Adrenal gland (tissue), 12 donors: Measurements from ENCODE around the gene LRRC8E. TPM values are rescaled to one million over a fixed set of nuclear protein-coding genes. Genes with fewer than 3 reads are reported as not detected.

Experiments
- DNase-seq, 7 donors: peaks; one replicate each; pipeline ENCODE4 v3.0.0-alpha.2; 2019 to 2020
- H3K27ac ChIP-seq, 5 donors: fragments of 200-600 bp; sonication (generic) in 4 of 5; 1 replicate in 3 of 5; 2 replicates in 2 of 5; pipeline versions ENCODE4 v1.5.1 to v1.8.0; 2016 to 2020; ENCODE audit warnings: mild to moderate bottlenecking in 1 of 5
- H3K27me3 ChIP-seq: fragments of 200-600 bp; 2 replicates; pipeline ENCODE4 v1.8.0; 2021
- H3K36me3 ChIP-seq, 2 donors: fragments of 200-600 bp; replicated peaks in 1 of 2; 1 replicate in 1 of 2; 2 replicates in 1 of 2; pipeline versions ENCODE4 v1.5.1 to v1.8.0; 2018 to 2022
- H3K4me1 ChIP-seq, 2 donors: fragments of 200-600 bp; replicated peaks in 1 of 2; 1 replicate in 1 of 2; 2 replicates in 1 of 2; pipeline versions ENCODE4 v1.5.1 to v1.8.0; 2018 to 2021
- H3K4me3 ChIP-seq, 4 donors: fragments of 200-600 bp; sonication (generic) in 3 of 4; one replicate each; pipeline ENCODE4 v1.5.1; 2016 to 2018
- H3K9me3 ChIP-seq, 3 donors: fragments of 200-600 bp; sonication (generic) in 1 of 3; replicated peaks in 1 of 3; 1 replicate in 2 of 3; 2 replicates in 1 of 3; pipeline versions ENCODE4 v1.5.1 to v1.8.0; 2016 to 2021
- POLR2A ChIP-seq, 2 donors: fragments of 450-650 bp; IDR thresholded peaks; one replicate each; pipeline ENCODE4 v1.6.1; 2017; ENCODE audit warnings: antibody characterized with exemption in 2 of 2, mild to moderate bottlenecking in 2 of 2, moderate library complexity in 1 of 2
- WGBS, 4 donors: extraction: QIAGEN DNeasy Blood & Tissue Kit in 2 of 4; methylation state at CpG; one replicate each; pipeline versions ENCODE4 v1.1.5 to v1.1.7; 2013 to 2017; 5-methylcytosine and 5-hydroxymethylcytosine counted together
- intact Hi-C, 2 donors: fragments of 100-400 bp; cut with DNase I; formaldehyde crosslinking; loops; one replicate each; pipeline versions ENCODE4 v1.14.1 to v1.15.0; 2022 to 2023
- polyA plus RNA-seq, 3 donors: library from polyadenylated mRNA; stranded (reverse); fragments of 200-250 nt in 2 of 3; fragments of 350-450 nt in 1 of 3; fragmentation: Illumina TruSeq in 1 of 3; extraction: RNeasy Lipid Tissue Mini Kit (QIAGEN cat#74804) in 1 of 3; gene quantifications; one replicate each; pipeline ENCODE4 v1.2.3, GENCODE V29; 2013 to 2014
- total RNA-seq, 9 donors: library from RNA; depleted of rRNA in 4 of 9; stranded (reverse); fragments of >200 nt in 4 of 9; fragments of 120-200 nt in 1 of 9; fragmentation: NEBNext Ultra II Directional in 1 of 9; extraction: Animal tissue kit (Norgen Biotek cat#: 25700) in 1 of 9; gene quantifications; one replicate each; pipeline versions ENCODE4 v1.1.0 to v1.2.4, GENCODE V29; 2013 to 2023
- TF ChIP-seq, protein P1 (sequence below), 6 experiments: fragments of 450-650 bp in 4 of 6; fragments of 200-600 bp in 2 of 6; sonication (generic) in 1 of 6; IDR thresholded peaks; 1 replicate in 5 of 6; 2 replicates in 1 of 6; pipeline versions ENCODE4 v1.5.1 to v1.8.0; 2016 to 2021; ENCODE audit warnings: antibody characterized with exemption in 6 of 6, mild to moderate bottlenecking in 2 of 6, moderate library complexity in 1 of 6
- donor health status: healthy with polysubstance abuse.
- donor health status: Bipolar disorder and iron deficiency.
- donor health status: DM: yes; HTN: yes; CAD: no.
- donor health status: DM: no; HTN: no; CAD: no.
- donor health status: DM: no; HTN: no; CAD: no.
- donor health status: DM: yes; HTN: yes; CAD: no.

Gene LRRC8E
- total and polyA plus RNA-seq, 12 donors: 0.67 to 22.9 (median 11.2) TPM

DNA sequence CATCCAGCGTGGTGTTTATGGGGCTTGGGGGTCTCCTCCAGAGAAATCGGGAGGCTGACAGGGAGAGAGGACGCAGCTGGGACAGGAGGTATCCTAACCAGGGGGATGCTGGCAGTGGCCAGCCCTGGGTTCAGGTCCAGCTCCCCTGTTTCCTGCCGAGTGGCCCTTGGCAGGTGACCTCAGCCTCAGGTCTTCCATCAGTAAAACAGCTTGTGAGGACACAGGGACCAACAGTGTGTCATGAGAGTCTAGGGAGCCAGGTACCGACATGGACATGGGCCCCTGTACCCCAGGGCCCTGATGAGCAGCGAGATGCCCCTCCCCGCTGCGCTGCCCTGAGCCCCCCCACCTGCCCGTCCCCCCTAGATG, 38.7 kb upstream of the LRRC8E start:
- intact Hi-C loops: no loop called here
- no peak overlapping the region for H3K27ac ChIP-seq
- H3K4me1 ChIP-seq: peaks cover 0 to 7% of the 10 kb centered on the region in 2 donors
- no peaks in the 10 kb centered on the region for H3K36me3 ChIP-seq
- TF ChIP-seq, protein P1, sequence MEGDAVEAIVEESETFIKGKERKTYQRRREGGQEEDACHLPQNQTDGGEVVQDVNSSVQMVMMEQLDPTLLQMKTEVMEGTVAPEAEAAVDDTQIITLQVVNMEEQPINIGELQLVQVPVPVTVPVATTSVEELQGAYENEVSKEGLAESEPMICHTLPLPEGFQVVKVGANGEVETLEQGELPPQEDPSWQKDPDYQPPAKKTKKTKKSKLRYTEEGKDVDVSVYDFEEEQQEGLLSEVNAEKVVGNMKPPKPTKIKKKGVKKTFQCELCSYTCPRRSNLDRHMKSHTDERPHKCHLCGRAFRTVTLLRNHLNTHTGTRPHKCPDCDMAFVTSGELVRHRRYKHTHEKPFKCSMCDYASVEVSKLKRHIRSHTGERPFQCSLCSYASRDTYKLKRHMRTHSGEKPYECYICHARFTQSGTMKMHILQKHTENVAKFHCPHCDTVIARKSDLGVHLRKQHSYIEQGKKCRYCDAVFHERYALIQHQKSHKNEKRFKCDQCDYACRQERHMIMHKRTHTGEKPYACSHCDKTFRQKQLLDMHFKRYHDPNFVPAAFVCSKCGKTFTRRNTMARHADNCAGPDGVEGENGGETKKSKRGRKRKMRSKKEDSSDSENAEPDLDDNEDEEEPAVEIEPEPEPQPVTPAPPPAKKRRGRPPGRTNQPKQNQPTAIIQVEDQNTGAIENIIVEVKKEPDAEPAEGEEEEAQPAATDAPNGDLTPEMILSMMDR (IDR thresholded peaks at IDR 0.05): no peak
- TF ChIP-seq POLR2A (IDR thresholded peaks at IDR 0.05): no peak
- DNase-seq: no peak
- no peaks in the 10 kb centered on the region for H3K27me3 ChIP-seq
- H3K4me3 ChIP-seq: no peak overlapping the region
- 77 to 94% (median 81%) methylated on average over 4 to 9 of the region's 9 CpGs; no CpG with 5 or more reads in 1 of the 4 donors for WGBS, 4 donors
- H3K9me3 ChIP-seq: no peaks in the 10 kb centered on the region

DNA sequence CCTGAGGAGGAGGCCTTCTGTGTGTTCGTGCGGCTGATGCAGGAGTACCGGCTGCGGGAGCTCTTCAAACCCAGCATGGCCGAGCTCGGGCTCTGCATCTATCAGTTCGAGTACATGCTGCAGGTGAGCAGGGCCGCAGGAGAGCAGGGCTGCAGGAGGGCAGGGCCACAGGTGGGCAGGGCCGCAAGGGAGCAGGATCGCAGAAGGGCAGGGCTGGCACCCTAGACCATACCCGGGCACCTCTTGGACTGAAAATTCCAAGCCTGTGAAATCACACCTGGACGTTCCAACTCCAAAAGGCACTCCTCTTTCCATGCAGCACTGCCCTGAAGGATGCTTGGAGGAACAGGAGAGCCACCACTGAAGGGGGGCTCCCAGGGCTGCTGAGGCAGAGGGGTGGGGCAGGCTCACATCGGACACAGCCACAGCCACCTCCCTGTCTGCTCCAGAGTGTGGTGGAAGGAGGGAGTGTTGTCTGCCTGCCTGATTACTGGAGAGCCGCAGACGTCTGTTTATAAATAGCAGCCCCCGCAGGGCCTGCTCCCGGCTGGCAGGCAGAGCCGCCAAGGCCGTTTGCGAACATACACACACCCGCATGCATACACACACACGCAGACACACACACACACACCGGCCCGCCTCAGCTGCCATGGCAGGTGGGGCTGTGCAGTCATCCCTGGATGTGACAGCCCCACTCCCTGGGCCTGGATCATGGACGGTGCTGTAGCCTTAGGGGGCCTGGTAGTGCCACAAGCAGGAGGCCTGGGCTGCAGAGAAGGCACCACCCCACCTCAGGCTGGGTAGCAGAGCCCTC, 38.1 kb upstream of the LRRC8E start:
- Histone ChIP-seq H3K27ac (no peak overlapping the region), H3K9me3 (no peaks in the 10 kb centered on the region), H3K36me3 (no peaks in the 10 kb centered on the region), H3K4me3 (no peak overlapping the region), H3K4me1 (peaks cover 0 to 7% of the 10 kb centered on the region in 2 donors), H3K27me3 (no peaks in the 10 kb centered on the region)
- DNase-seq: no peak
- WGBS, 4 donors: 66 to 94% (median 73%) methylated on average over 10 to 25 of the region's 25 CpGs
- TF ChIP-seq POLR2A (IDR thresholded peaks at IDR 0.05): no peak
- TF ChIP-seq, protein P1 (IDR thresholded peaks at IDR 0.05): no peak
- intact Hi-C loops: no loop called here

DNA sequence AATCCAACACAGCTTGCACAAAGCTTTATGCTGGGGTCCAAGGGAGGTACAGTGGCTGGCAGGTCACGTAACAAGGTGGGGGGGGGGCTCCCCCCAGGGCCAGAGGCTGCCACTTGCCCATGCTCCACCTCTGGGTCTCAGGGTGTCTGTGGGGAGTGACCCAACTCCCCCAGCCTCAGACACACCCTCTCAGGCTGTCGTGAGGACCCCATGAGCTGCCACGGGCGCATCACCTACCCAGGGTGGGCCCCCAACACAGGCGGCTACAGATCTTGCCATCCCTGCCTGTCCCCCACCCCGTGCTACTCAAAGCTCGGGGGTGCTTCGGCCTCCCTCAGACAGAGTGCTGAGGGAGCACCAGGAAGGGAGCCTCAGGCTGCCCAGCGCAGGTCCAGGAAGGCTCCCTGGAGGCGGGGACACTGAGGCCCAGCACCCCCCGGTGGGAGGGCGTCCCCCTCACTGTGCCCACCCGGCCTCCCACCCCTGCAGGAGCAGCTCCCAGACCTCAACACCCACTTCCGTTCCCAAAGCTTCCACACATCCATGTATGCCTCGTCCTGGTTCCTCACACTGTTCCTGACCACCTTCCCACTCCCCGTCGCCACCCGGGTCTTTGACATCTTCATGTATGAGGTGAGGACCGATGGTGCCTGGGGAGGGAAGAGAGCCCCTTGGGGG, 37.2 kb upstream of the LRRC8E start:
- Histone ChIP-seq H3K4me1 (peaks cover 0 to 7% of the 10 kb centered on the region in 2 donors), H3K27me3 (no peaks in the 10 kb centered on the region), H3K4me3 (no peak overlapping the region), H3K9me3 (no peaks in the 10 kb centered on the region), H3K27ac (no peak overlapping the region), H3K36me3 (no peaks in the 10 kb centered on the region)
- intact Hi-C loops: no loop called here
- TF ChIP-seq, protein P1 (IDR thresholded peaks at IDR 0.05): no peak
- no peak for TF ChIP-seq POLR2A (IDR thresholded peaks at IDR 0.05)
- peak in 1 of 7 donors; percentile 10 for DNase-seq
- WGBS, 4 donors: 90 to 94% (median 93%) methylated on average over 7 to 19 of the region's 19 CpGs

DNA sequence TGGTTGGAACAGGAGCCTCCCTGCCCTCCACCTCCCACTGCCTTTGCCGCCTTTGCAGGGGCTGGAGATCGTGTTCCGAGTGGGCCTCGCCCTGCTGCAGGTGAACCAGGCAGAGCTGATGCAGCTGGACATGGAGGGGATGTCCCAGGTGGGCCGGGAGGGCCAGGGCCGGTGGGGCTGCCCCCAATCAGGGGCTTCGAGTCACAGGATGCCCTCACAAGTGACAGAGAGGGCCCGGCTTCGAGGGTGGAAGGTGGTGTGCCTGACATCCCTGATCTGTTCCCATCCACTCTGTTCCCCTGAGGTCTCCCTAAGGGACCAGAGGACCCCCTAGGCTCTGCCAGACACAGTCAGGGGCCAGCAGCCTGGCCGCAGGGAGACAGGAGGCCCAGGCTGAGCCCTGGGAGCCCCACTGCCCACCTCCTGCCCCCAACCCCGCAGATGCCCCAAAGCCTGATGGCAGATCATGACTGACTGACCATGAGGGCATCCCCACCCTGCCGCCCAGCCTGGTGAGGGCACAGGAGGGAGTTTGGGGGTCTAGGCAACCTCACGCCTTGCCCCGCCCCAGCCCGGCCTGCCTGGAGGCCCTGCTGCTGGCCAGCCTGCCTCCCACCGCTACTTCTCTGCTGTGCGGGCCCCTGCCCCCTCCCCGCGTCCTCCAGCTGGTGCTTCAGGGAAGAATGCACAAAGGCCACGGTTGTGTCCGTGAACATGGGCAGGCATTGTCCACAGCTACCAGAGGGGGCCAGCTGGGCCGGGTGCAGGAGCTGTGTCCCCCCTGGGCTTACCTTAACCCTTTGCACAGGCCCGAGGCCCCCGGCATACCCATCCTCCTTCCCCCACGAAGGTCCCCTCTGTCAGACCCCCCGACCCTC, 36.4 kb upstream of the LRRC8E start:
- intact Hi-C loops: no loop called here
- no peak overlapping the region for H3K27ac ChIP-seq
- no peaks in the 10 kb centered on the region for H3K36me3 ChIP-seq
- TF ChIP-seq, protein P1 (IDR thresholded peaks at IDR 0.05): no peak
- no peak for TF ChIP-seq POLR2A (IDR thresholded peaks at IDR 0.05)
- no peaks in the 10 kb centered on the region for H3K27me3 ChIP-seq
- H3K4me3 ChIP-seq: no peak overlapping the region
- DNase-seq: peak in 2 of 7 donors; percentile 20 to 52
- H3K9me3 ChIP-seq: no peaks in the 10 kb centered on the region
- peaks cover 0 to 7% of the 10 kb centered on the region in 2 donors for H3K4me1 ChIP-seq
- 84 to 90% (median 85%) methylated on average over 13 to 26 of the region's 26 CpGs for WGBS, 4 donors
